ENCODE measurements around the gene CDC14A.

The CDC14A gene

GRCh38 chr1:100538913-100539835 is 186.9 kb downstream of the CDC14A start:
- H3K4me1 ChIP-seq, result peaks cover 7 to 48% (median 26%) of the 10 kb centered on the region in 10 experiments; a peak in 17 of 20 replicates
- peaks cover 0 to 14% (median 11%) of the 10 kb centered on the region in 11 experiments; a peak in 14 of 22 replicates for H3K9me3 ChIP-seq (replicated peaks in 1 of 11)
- no peaks in the 10 kb centered on the region for H4K20me1 ChIP-seq
- H3K36me3 ChIP-seq, result no peaks in the 10 kb centered on the region
- H3K4me2 ChIP-seq, result peak overlapping the region; percentile 77 to 92 (median 84)
- H3K27me3 ChIP-seq, result peaks cover 32 to 54% (median 46%) of the 10 kb centered on the region in 11 experiments
- peak overlapping the region; percentile 45 to 67 (median 56) for H3K4me3 ChIP-seq
- peak overlapping the region in 8 of 11 experiments; percentile 7 to 46 (median 28); a peak in 6 of 22 replicates for H3K9ac ChIP-seq
- peak overlapping the region in 1 of 11 experiments; percentile 24; a peak in 1 of 22 replicates for H3K27ac ChIP-seq
- no peak for TF ChIP-seq Cebpa-rat (IDR thresholded peaks at IDR 0.05)

- H3K27me3 ChIP-seq, result peaks cover 32 to 54% (median 46%) of the 10 kb centered on the region in 11 experiments
- peak overlapping the region; percentile 77 to 92 (median 84) for H3K4me2 ChIP-seq
Measured at GRCh38 chr1:100539836-100540536, 187.7 kb downstream of the CDC14A start.

GRCh38 chr1:100542285-100542684 is 190.0 kb downstream of the CDC14A start:
- Histone ChIP-seq H3K36me3 (no peaks in the 10 kb centered on the region), H3K4me2 (no peak overlapping the region), H3K4me3 (no peak overlapping the region), H3K4me1 (peaks cover 0 to 23% (median 12%) of the 10 kb centered on the region in 10 experiments; a peak in 14 of 20 replicates), H3K27me3 (peaks cover 32 to 45% (median 40%) of the 10 kb centered on the region in 11 experiments), H3K9ac (no peak overlapping the region), H3K27ac (no peak overlapping the region), H4K20me1 (no peaks in the 10 kb centered on the region), H3K9me3 (replicated peaks in 1 of 11) (peaks cover 0 to 14% (median 11%) of the 10 kb centered on the region in 11 experiments; a peak in 14 of 22 replicates)
- no peak for TF ChIP-seq Cebpa-rat (IDR thresholded peaks at IDR 0.05)

More at GRCh38 chr1:100539836-100540536, 187.7 kb downstream of the CDC14A start:
- Histone ChIP-seq H3K4me1 (peaks cover 7 to 40% (median 22%) of the 10 kb centered on the region in 10 experiments; a peak in 17 of 20 replicates), H3K4me3 (peak overlapping the region; percentile 45 to 67 (median 56); a peak in 19 of 20 replicates), H4K20me1 (no peaks in the 10 kb centered on the region), H3K9ac (peak overlapping the region in 2 of 11 experiments; percentile 7 to 16; a peak in 1 of 22 replicates), H3K9me3 (replicated peaks in 1 of 11) (peaks cover 0 to 14% (median 11%) of the 10 kb centered on the region in 11 experiments; a peak in 14 of 22 replicates), H3K36me3 (no peaks in the 10 kb centered on the region), H3K27ac (no peak overlapping the region)
- no peak for TF ChIP-seq Cebpa-rat (IDR thresholded peaks at IDR 0.05)

GRCh38 chr1:100543640-100544039 is 191.3 kb downstream of the CDC14A start:
- no peak overlapping the region for H3K27ac ChIP-seq
- no peaks in the 10 kb centered on the region for H3K36me3 ChIP-seq
- no peak overlapping the region for H3K4me2 ChIP-seq
- H3K4me3 ChIP-seq, result no peak overlapping the region
- no peak for TF ChIP-seq Cebpa-rat (IDR thresholded peaks at IDR 0.05)
- H3K9ac ChIP-seq, result no peak overlapping the region
- H3K9me3 ChIP-seq (replicated peaks in 1 of 11), result peaks cover 0 to 14% (median 11%) of the 10 kb centered on the region in 11 experiments; a peak in 14 of 22 replicates
- peaks cover 22 to 32% (median 27%) of the 10 kb centered on the region in 11 experiments for H3K27me3 ChIP-seq
- H3K4me1 ChIP-seq, result peaks cover 0 to 14% (median 10%) of the 10 kb centered on the region in 10 experiments; a peak in 11 of 20 replicates
- H4K20me1 ChIP-seq, result no peaks in the 10 kb centered on the region

GRCh38 chr1:100544791-100545190 is 192.5 kb downstream of the CDC14A start:
- Histone ChIP-seq H3K9me3 (replicated peaks in 1 of 11) (peaks cover 0 to 9% (median 3%) of the 10 kb centered on the region in 11 experiments; a peak in 13 of 22 replicates), H4K20me1 (no peaks in the 10 kb centered on the region), H3K4me2 (no peak overlapping the region), H3K27ac (no peak overlapping the region), H3K4me3 (no peak overlapping the region), H3K36me3 (no peaks in the 10 kb centered on the region), H3K4me1 (peaks cover 0 to 3% (median 1%) of the 10 kb centered on the region in 10 experiments; a peak in 4 of 20 replicates), H3K27me3 (peaks cover 11 to 20% (median 15%) of the 10 kb centered on the region in 11 experiments), H3K9ac (no peak overlapping the region)
- TF ChIP-seq Cebpa-rat (IDR thresholded peaks at IDR 0.05), result no peak

GRCh38 chr1:100545855-100546254 is 193.5 kb downstream of the CDC14A start:
- H3K4me2 ChIP-seq, result no peak overlapping the region
- H3K9me3 ChIP-seq (replicated peaks in 1 of 11), result peaks cover 0 to 14% (median 0%) of the 10 kb centered on the region in 11 experiments; a peak in 6 of 22 replicates
- peaks cover under 1 to 9% (median 5%) of the 10 kb centered on the region in 11 experiments; a peak in 21 of 22 replicates for H3K27me3 ChIP-seq
- TF ChIP-seq Cebpa-rat (IDR thresholded peaks at IDR 0.05), result no peak
- no peaks in the 10 kb centered on the region for H3K4me1 ChIP-seq
- no peaks in the 10 kb centered on the region for H3K36me3 ChIP-seq
- H3K4me3 ChIP-seq, result no peak overlapping the region
- H4K20me1 ChIP-seq, result no peaks in the 10 kb centered on the region
- H3K27ac ChIP-seq, result no peak overlapping the region
- no peak overlapping the region for H3K9ac ChIP-seq

GRCh38 chr1:100552031-100552430 is 199.7 kb downstream of the CDC14A start:
- no peak for TF ChIP-seq Cebpa-rat (IDR thresholded peaks at IDR 0.05)
- Histone ChIP-seq H3K4me1 (no peaks in the 10 kb centered on the region), H3K9me3 (replicated peaks in 1 of 11) (peaks cover 18 to 55% (median 27%) of the 10 kb centered on the region in 11 experiments), H3K4me3 (no peak overlapping the region), H4K20me1 (no peaks in the 10 kb centered on the region), H3K27me3 (no peaks in the 10 kb centered on the region), H3K36me3 (no peaks in the 10 kb centered on the region), H3K9ac (no peak overlapping the region), H3K4me2 (no peak overlapping the region), H3K27ac (no peak overlapping the region)

GRCh38 chr1:100552922-100553321 is 200.6 kb downstream of the CDC14A start:
- Histone ChIP-seq H3K9ac (no peak overlapping the region), H3K9me3 (replicated peaks in 1 of 11) (peaks cover 22 to 61% (median 33%) of the 10 kb centered on the region in 11 experiments), H3K4me2 (no peak overlapping the region), H3K36me3 (no peaks in the 10 kb centered on the region), H3K27ac (no peak overlapping the region), H3K4me3 (no peak overlapping the region), H3K27me3 (no peaks in the 10 kb centered on the region), H4K20me1 (no peaks in the 10 kb centered on the region), H3K4me1 (no peaks in the 10 kb centered on the region)
- TF ChIP-seq Cebpa-rat (IDR thresholded peaks at IDR 0.05), result no peak

All from BLaER1 treated with 17β-estradiol and CSF1 and Interleukin-3, amounts not matched to agents 10 nM and 100 nM (cell line).